AG20443 (cell line): ENCODE results near the gene CTBP1.
"Not testable (repeated sequence)": the region's sequence is repeated elsewhere in the genome, so short reads cannot be mapped to it uniquely, and the experiment has no call there.

ENCODE experiments used
- DNase-seq: peaks from one replicate; pipeline ENCODE4 v3.0.0; 2012; ENCODE audit warnings: low spot score, mixed read lengths

CTBP1 gene

GRCh38 chr4:1248245-1249147, at the start of gene CTBP1:
Gene CTBP1, minus strand, starts transcription at chr4:1249130. Its CDS starts 7,799 bp downstream, at chr4:1241331.
- peak; percentile 100 for DNase-seq

DNA sequence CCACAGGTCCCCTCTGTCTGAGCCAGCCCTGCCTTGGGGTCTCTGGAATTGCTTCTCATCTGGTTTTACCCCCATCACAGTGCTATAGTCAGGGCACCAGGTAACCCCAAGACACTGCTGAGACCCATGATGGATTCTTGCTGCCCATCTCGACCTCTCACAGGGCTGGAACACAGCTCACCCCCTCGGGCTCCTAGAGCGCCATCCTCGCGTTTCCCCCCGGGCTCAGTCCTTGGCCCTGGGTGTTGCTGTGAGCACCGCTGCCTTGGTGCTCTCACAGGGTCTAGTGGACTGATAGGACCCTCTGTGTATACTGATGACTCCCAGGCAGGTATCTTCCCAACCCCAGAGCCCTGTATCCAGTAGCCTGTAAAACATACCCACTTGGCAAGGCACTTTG, 49.5 kb upstream of the CTBP1 start:
- DNase-seq = no peak

DNA sequence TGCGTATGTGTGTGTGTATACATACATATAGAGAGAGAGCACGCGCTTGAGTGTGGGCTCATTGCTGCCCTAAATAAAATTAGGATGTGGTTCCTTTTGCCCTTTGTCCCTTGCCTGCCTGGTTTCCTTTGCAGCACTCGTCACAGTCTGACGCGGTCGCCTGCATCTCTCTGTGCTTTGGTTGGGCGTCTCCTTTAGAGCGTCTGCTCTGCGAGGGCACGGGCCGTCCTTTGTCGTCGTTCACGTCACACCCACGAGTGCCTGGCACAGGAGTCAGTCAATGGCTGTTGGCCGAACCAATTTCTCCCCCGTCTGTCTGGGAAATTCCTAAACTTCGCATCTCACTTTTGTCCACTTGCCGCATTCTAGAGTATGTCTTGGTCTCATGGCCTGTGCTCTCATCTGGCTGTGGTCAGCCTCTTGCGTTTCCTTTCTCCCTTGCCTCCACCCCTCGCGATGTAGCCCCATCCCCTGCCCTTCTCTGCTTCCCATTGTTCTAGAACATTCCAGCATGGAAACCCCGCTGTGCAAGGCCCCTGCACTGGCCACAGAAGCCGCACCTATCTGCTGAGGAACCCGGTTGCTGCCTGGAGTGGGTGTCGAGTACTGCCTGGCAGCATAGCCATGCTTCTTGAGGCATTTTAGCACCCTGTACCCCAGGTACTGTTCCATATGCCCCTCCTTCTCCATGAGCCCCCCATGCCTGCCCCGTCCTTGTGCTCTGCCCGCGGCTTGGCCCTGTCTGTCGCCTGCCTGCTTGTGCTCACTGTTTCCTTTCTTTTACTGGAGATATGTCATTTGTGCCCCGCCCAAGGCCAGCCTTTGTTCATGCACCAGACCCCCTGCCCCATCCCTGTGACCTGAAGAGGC, 48.8 kb upstream of the CTBP1 start:
- DNase-seq = no peak

DNA sequence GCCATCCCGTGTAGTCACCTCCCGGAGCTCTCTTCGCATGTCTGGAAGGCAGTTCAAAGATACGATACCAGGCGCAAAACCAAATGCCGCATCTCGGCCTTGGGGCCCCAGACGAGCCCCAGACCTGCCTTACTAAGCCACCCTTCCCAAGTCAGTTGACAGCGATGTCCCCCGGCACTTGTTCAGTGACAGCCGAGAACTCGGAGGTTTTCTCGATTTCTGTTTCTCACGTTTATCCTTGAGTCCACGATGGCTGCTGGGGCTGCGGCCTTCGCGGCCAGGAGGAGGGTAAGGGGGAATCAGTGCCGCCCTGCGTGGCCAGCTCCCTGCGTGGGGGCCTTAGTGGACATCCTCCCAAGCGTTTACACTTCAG, 48.1 kb upstream of the CTBP1 start:
- DNase-seq = no peak

GRCh38 chr4:1296324-1297022, 47.5 kb upstream of the CTBP1 start:
- DNase-seq = no peak

GRCh38 chr4:1295405-1296055, 46.6 kb upstream of the CTBP1 start:
- DNase-seq = no peak

DNA sequence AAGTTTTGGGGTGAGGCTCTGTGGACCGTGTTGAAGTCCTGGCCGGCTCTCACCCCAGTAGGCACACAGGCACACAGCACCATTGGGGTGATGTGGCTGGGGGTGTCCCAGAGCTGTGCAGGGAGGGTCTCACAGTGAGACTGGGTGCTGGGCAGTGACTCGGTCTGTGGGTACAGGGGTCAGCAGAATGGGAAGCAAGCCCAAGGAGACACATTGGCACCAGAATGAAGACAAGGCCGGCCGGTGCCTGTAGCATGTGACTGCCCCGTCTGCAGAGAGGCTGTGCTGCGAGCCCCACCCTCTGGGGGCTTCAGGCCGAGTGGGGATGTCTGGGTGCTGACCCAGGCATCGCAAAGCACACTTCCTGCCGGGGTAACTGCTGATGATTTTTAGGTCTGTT, 46.0 kb upstream of the CTBP1 start:
- no peak for DNase-seq

GRCh38 chr4:1294424-1294823, 45.5 kb upstream of the CTBP1 start:
- DNase-seq = no peak

DNA sequence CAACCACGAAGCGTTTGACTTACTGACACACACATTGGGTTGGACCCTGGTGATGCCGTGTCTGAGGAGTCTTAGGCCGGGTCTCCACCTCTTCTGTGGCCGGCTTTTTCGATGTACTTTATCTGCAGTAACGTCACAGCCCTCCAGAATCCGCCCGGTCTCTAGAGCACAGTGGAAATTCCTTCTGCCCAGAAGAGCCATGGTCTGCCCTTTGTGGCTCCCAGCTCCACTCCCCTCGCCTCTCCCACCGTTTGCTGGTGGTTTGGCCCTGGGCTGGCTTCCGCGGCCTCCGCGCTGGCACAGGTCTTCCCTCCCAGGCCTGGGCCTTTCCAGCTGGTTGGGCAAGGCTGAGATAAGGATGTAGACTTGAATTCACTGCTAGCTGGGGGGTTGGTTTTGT, 45.1 kb upstream of the CTBP1 start:
- DNase-seq = no peak

DNA sequence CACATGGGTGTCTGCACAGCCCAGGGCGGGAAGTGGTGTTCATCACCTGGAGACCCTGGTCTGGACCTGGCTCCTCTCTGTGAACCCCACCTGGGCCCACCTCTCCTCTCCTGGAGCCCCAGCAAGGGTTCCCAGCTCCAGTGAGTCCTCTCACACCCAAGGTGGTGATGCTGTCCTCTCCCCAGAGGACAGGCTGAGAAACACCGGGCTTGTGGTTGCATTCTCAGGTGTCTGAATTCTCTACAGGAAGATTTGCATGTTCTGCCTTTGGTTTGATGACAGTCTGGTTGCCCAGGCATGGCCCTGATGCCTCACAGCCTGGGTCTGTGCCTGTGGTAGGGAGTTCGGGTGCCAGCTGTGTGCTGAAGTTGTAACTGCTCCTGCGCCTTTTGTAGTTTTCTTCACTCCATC, 44.6 kb upstream of the CTBP1 start:
- DNase-seq = no peak

- not testable (repeated sequence) for DNase-seq
Observed at GRCh38 chr4:1292703-1293011, 43.7 kb upstream of the CTBP1 start.

GRCh38 chr4:1291996-1292702, 43.2 kb upstream of the CTBP1 start:
- no peak for DNase-seq

DNA sequence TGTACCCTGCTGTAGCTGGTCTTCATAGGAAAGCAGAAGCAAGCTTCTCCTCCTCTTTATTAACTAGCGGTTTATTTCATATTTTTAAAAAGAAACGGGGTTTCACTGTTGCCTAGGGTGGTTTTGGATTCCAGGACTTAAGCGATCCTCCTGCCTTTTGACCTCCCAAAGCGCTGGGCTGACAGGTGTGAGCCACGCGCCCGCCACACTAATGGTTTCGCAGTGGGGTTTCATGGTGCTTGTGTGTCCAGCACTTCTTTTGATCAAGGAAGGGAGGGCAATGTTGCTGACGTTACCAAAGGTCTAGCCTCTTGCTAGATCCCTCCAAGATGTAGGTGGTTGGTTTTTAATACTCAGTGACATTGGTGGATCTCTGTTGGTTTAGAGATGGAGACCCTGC, 42.2 kb upstream of the CTBP1 start:
- DNase-seq = peak; percentile 2

DNA sequence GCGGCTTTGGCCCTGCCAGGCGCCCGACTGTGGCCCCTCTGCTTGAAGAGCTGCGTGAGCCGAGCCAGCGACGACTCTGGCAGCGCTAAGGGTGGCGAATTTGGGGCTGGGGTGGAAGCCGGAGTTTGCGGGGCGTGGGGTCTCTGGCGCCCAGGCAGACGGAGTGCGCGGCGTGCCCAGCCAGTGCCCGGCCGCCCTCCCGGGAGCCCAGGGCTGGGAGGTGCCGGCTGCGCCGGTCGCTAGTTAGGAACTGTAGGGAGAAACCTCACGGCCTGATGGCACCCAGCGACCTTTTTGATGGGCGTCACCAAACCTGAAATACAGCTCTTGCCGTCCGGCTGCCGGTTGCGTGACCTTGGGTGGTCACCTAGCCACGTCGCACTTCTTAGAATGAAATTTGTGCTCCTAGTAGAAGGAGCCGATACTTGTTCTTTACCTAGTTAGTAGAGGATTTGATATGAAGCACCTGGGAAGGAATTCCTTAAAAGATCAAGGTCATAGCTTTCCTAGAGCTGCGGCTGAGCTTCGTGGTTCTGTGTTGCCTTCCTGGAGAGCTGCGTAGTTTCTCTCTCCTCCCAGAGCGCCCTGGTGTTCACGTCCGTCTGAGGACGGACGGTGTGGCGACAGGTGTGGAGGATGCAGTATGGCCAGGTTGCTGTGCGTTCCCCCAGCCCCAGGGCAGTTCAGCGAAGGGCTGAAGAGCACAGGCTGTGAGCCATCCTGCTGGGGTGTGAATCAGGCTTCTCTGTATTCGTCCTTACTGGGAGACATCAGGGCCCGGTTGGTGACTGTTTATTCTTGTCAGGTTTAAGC, 41.4 kb upstream of the CTBP1 start:
- peak; percentile 28 for DNase-seq

- DNase-seq = peak; percentile 100
Observed at GRCh38 chr4:1289207-1290164, 40.6 kb upstream of the CTBP1 start, which contains the start of gene MAEA. Gene MAEA, plus strand, starts transcription at chr4:1289891. Its CDS starts 23 bp downstream, at chr4:1289914.

DNA sequence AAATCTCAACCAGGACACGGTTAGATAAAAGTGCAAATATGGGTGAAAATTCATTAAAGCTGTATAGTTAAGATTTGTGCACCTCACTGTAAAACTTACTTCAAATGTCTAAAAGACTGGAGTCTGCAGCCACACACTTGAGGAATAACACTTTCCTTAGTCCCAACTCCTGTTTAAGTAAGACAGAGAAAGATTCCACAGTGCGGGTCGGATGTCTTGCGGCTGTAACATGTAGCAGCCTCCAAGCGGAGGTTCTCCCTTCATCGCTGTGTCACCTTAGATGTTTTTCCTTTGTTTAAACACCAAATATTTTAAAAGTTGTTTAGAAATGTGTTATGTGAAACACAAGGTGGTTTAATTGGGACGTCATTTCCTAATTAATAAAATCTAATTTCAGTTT, 39.9 kb upstream of the CTBP1 start:
- no peak for DNase-seq

- no peak for DNase-seq
Observed at GRCh38 chr4:1285790-1286553, 37.0 kb upstream of the CTBP1 start.

DNA sequence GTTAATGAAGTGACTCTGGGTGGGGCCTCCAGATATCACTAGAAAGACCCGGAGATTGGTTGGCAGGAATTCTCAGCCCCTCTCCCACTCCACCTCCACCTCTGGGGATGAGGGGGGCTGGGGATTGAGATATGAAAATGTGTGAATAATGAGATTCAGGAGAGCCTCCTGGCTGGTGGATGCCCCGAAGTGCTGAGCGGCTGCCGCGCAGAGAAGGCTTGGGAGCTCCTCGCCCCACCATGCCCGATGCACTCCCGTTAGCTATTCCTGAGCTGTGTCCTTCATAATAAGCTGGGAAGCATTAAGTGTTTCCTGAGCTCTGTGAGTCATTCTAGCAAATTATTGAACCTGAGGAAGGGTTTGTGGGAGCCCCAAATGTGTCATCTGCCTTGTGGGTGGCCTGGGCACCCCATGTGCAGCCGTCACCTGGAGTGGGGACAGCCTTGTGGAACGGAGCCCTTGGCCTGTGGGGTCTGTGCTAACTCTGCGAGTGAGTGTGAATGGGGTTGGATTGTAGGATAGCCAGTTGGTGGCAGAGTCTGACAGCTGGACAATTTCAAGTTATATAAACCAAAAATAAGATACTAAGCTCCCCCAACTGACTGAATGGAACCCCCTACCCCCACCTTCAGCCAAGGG, 36.3 kb upstream of the CTBP1 start:
- DNase-seq = no peak
